ENCODE measurements around the gene SLC5A6. TPM values are rescaled to one million over a fixed set of nuclear protein-coding genes. Genes with fewer than 3 reads are reported as not detected.

Gene SLC5A6
- total RNA-seq, 1 donor from 2014 or later, result 85.7 TPM

DNA sequence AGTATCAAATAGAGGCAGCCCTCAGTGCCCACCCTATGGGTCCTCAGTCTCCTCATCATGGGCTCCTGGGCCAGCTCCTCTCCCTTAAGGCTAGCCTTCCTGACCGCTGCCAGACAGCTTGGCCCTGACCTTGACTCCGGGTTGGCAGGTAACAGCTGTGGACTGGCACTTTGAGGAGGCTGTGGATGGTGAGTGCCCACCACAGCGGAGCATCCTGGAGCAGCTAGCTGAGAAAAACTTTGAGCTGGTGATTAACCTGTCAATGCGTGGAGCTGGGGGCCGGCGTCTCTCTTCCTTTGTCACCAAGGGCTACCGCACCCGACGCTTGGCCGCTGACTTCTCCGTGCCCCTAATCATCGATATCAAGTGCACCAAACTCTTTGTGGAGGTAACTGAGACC is 24.1 kb upstream of the SLC5A6 start:
- intact Hi-C loops (cut with DNase I), result no loop called here
- Histone ChIP-seq H3K4me3 (no peak overlapping the region), H3K9me3 (no peaks in the 10 kb centered on the region), H3K4me1 (no peaks in the 10 kb centered on the region), H3K36me3 (peaks cover 88 to 100% of the 10 kb centered on the region in 2 donors), H3K27me3 (no peaks in the 10 kb centered on the region), H3K27ac (no peak overlapping the region)
- TF ChIP-seq, protein P1, sequence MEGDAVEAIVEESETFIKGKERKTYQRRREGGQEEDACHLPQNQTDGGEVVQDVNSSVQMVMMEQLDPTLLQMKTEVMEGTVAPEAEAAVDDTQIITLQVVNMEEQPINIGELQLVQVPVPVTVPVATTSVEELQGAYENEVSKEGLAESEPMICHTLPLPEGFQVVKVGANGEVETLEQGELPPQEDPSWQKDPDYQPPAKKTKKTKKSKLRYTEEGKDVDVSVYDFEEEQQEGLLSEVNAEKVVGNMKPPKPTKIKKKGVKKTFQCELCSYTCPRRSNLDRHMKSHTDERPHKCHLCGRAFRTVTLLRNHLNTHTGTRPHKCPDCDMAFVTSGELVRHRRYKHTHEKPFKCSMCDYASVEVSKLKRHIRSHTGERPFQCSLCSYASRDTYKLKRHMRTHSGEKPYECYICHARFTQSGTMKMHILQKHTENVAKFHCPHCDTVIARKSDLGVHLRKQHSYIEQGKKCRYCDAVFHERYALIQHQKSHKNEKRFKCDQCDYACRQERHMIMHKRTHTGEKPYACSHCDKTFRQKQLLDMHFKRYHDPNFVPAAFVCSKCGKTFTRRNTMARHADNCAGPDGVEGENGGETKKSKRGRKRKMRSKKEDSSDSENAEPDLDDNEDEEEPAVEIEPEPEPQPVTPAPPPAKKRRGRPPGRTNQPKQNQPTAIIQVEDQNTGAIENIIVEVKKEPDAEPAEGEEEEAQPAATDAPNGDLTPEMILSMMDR (IDR thresholded peaks at IDR 0.05), result no peak
- no peak for DNase-seq (ENCODE audit: low spot score in 2 of 2)

DNA sequence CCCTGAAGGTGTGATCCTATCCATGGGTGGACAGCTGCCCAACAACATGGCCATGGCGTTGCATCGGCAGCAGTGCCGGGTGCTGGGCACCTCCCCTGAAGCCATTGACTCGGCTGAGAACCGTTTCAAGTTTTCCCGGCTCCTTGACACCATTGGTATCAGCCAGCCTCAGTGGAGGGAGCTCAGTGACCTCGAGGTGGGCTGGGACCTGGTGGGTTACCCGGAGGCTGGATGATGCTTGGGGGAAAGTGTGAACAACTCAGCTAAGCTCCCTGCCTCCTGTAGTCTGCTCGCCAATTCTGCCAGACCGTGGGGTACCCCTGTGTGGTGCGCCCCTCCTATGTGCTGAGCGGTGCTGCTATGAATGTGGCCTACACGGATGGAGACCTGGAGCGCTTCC is 21.3 kb upstream of the SLC5A6 start:
- Histone ChIP-seq H3K4me1 (no peaks in the 10 kb centered on the region), H3K36me3 (peaks cover 78 to 92% of the 10 kb centered on the region in 2 donors), H3K9me3 (no peaks in the 10 kb centered on the region), H3K27me3 (no peaks in the 10 kb centered on the region), H3K4me3 (no peak overlapping the region), H3K27ac (no peak overlapping the region)
- DNase-seq (ENCODE audit: low spot score in 2 of 2), result no peak
- intact Hi-C loops (cut with DNase I), result no loop called here
- TF ChIP-seq, protein P1 (IDR thresholded peaks at IDR 0.05), result no peak

DNA sequence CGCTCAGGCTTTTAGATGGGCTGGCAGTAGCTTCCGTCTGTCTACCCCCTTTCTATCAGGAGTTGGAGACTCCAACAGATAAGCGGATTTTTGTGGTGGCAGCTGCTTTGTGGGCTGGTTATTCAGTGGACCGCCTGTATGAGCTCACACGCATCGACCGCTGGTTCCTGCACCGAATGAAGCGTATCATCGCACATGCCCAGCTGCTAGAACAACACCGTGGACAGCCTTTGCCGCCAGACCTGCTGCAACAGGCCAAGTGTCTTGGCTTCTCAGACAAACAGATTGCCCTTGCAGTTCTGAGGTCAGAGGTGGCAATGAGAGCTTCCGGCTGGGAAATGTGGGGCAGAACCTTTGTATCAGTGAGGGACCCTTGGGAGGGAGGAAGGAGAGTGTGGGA is 19.9 kb upstream of the SLC5A6 start:
- peaks cover 69 to 92% of the 10 kb centered on the region in 2 donors for H3K36me3 ChIP-seq
- no peaks in the 10 kb centered on the region for H3K9me3 ChIP-seq
- TF ChIP-seq, protein P1 (IDR thresholded peaks at IDR 0.05), result no peak
- no peak overlapping the region for H3K27ac ChIP-seq
- no peak overlapping the region for H3K4me3 ChIP-seq
- H3K4me1 ChIP-seq, result no peaks in the 10 kb centered on the region
- no peaks in the 10 kb centered on the region for H3K27me3 ChIP-seq
- intact Hi-C loops (cut with DNase I), result no loop called here
- no peak for DNase-seq (ENCODE audit: low spot score in 2 of 2)

DNA sequence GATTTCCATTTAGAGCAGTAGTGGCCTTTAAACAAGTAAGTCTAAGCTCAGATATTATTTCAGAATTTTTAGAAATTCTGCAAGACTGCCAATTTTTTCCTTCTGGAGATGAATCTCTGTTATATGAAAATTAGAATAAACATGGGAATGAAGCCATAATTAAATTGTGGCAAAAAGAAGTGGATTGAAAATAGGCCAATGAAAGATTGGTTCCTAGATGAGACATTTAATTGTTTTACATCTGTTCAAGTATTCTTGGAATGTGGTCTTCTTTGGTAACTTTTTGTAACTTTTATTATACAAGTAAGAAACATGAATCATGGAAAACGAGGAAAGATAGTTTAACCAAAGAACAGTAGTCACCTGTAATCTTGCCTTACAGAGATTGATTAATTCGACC is 15.4 kb upstream of the SLC5A6 start:
- H3K36me3 ChIP-seq, result peaks cover 65 to 92% of the 10 kb centered on the region in 2 donors
- DNase-seq (ENCODE audit: low spot score in 2 of 2), result no peak
- no peak overlapping the region for H3K27ac ChIP-seq
- no peaks in the 10 kb centered on the region for H3K4me1 ChIP-seq
- H3K9me3 ChIP-seq, result no peaks in the 10 kb centered on the region
- no peaks in the 10 kb centered on the region for H3K27me3 ChIP-seq
- TF ChIP-seq, protein P1 (IDR thresholded peaks at IDR 0.05), result no peak
- intact Hi-C loops (cut with DNase I), result no loop called here
- H3K4me3 ChIP-seq, result no peak overlapping the region

DNA sequence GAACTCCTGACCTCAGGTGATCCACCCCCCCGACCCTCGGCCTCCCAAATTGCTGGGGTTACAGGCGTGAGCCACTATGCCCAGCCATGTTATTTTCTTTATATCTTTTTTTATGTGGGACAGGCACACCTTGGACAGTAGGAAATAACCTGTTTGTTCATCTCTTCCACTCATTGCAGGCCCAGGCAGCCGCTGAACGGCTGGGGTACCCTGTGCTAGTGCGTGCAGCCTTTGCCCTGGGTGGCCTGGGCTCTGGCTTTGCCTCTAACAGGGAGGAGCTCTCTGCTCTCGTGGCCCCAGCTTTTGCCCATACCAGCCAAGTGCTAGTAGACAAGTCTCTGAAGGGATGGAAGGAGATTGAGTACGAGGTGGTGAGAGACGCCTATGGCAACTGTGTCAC is 13.5 kb upstream of the SLC5A6 start:
- no peaks in the 10 kb centered on the region for H3K4me1 ChIP-seq
- intact Hi-C loops (cut with DNase I), result no loop called here
- no peaks in the 10 kb centered on the region for H3K9me3 ChIP-seq
- H3K4me3 ChIP-seq, result no peak overlapping the region
- TF ChIP-seq, protein P1 (IDR thresholded peaks at IDR 0.05), result no peak
- no peak for DNase-seq (ENCODE audit: low spot score in 2 of 2)
- H3K27ac ChIP-seq, result no peak overlapping the region
- H3K27me3 ChIP-seq, result no peaks in the 10 kb centered on the region
- peaks cover 68 to 79% of the 10 kb centered on the region in 2 donors for H3K36me3 ChIP-seq

DNA sequence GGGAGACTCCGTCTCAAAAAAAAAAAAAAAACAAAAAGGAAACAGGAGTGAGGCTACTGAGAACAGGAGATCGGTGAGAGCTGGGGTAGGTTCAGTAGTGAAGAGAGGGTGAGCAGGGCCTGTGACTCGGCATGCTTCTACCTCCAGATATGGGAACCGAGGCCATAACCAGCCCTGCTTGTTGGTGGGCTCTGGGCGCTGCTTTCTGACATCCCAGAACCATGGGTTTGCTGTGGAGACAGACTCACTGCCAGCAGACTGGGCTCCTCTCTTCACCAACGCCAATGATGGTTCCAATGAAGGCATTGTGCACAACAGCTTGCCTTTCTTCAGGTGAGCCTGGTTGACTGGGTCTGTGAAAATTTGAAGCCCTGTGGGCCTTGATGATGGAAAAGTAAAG is 11.3 kb upstream of the SLC5A6 start:
- H3K4me3 ChIP-seq, result no peak overlapping the region
- no peaks in the 10 kb centered on the region for H3K27me3 ChIP-seq
- H3K4me1 ChIP-seq, result peaks cover 0 to under 1% of the 10 kb centered on the region in 2 donors
- DNase-seq (ENCODE audit: low spot score in 2 of 2), result no peak
- no peaks in the 10 kb centered on the region for H3K9me3 ChIP-seq
- peaks cover 52 to 66% of the 10 kb centered on the region in 2 donors for H3K36me3 ChIP-seq
- TF ChIP-seq, protein P1 (IDR thresholded peaks at IDR 0.05), result no peak
- intact Hi-C loops (cut with DNase I), result no loop called here
- H3K27ac ChIP-seq, result no peak overlapping the region
